ENCODE results near the gene HS3ST6.
"Not testable (repeated sequence)": the region's sequence is repeated elsewhere in the genome, so short reads cannot be mapped to it uniquely, and the experiment has no call there.

The HS3ST6 gene

GRCh38 chr16:1918351-1919326 lies at the start of gene HS3ST6:
Gene HS3ST6, minus strand, starts transcription at chr16:1918415. Its CDS starts 92 bp downstream, at chr16:1918323.
- Mint-ChIP-seq H3K4me1 (ENCODE audit: low read depth) (no peaks in the 10 kb centered on the region), H3K27ac (no peak within 1 kb of the TSS), H3K36me3 (ENCODE audit: low read depth) (no peaks in the 10 kb centered on the region), H3K9me3 (no peaks in the 10 kb centered on the region), H3K4me3 (no peak within 1 kb of the TSS), H3K27me3 (ENCODE audit: low read depth) (peaks cover 64% of the 10 kb centered on the region)
- DNase-seq (ENCODE audit: low spot score): no peak

DNA sequence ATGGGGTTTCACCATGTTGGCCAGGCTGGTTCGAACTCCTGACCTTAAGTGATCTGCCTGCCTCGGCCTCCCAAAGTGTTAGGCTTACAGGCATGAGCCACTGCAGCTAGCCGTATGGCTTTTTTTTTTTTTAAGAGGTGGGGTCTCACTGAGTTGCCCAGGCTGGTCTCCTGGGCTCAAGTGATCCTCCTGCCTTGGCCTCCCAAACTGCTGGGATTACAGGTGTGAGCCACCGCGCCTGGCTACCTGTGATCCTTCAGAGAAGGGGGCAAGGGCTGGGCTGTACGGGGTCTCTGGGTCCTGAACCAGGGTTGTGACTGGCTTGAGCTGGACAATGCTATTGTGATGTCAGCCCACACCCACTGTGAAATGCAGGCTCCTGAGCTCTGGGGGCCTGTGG lies 48.2 kb upstream of the HS3ST6 start, which contains the start of gene RNF151:
Gene RNF151, plus strand, starts transcription at position 397 of the 400 bp plus-strand sequence. CDS start 26 bp downstream, outside the sequence.
- Mint-ChIP-seq H3K9me3 (no peaks in the 10 kb centered on the region), H3K27ac (peak within 1 kb of the TSS; percentile 97), H3K4me3 (peak within 1 kb of the TSS; percentile 97), H3K4me1 (ENCODE audit: low read depth) (peaks cover 18% of the 10 kb centered on the region), H3K27me3 (ENCODE audit: low read depth) (no peaks in the 10 kb centered on the region), H3K36me3 (ENCODE audit: low read depth) (peaks cover 30% of the 10 kb centered on the region)
- no peak for DNase-seq (ENCODE audit: low spot score)

GRCh38 chr16:1965396-1966001 lies 47.3 kb upstream of the HS3ST6 start:
- Mint-ChIP-seq H3K27me3 (ENCODE audit: low read depth) (no peaks in the 10 kb centered on the region), H3K9me3 (no peaks in the 10 kb centered on the region)
- no peak for DNase-seq (ENCODE audit: low spot score)

GRCh38 chr16:1964506-1965395 lies 46.5 kb upstream of the HS3ST6 start, which contains the start of gene RPS2:
Gene RPS2, minus strand, starts transcription at chr16:1964826. Its CDS starts 201 bp downstream, at chr16:1964625.
- peak; percentile 100 for DNase-seq (ENCODE audit: low spot score)
- H3K36me3 Mint-ChIP-seq (ENCODE audit: low read depth): peaks cover 39% of the 10 kb centered on the region
- H3K4me1 Mint-ChIP-seq (ENCODE audit: low read depth): peaks cover 29% of the 10 kb centered on the region

More at GRCh38 chr16:1965396-1966001, 47.3 kb upstream of the HS3ST6 start:
- Mint-ChIP-seq H3K36me3 (ENCODE audit: low read depth) (peaks cover 37% of the 10 kb centered on the region), H3K27ac (peak overlapping the region; percentile 97), H3K4me3 (peak overlapping the region; percentile 97), H3K4me1 (ENCODE audit: low read depth) (peaks cover 23% of the 10 kb centered on the region)

DNA sequence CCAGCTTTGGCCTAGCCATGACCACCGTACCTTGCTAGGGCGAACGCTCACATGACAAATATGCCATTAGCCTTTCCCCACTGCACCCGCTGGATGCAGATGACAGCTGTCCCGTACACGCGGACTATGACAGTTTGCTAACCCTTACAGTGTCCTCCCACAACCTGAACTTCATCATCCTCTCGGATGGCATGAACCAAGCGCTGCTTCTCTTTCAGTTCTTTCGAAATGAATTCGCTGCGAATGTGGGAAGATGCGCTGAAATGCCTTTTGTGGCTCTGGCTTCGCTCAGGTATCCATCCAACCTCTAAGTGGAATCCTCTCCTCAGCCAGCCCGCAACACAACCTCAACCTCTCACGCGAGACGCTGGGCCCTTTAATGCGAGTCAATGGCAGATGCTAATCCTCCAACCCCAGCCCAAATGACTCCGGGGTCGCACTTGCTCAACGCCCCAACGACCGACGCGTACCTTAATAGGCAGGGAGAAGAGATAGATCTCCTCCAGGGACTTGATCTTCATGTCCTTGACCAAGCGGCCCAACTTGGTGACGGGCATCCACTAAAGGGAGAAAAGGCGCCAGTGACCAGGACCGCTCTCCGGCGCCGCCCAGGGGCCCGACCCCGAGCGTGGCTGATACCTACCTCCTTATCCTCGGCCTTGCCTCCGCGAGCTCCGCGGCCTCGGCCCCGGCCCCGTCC lies 45.7 kb upstream of the HS3ST6 start:
- Mint-ChIP-seq H3K27me3 (ENCODE audit: low read depth) (no peaks in the 10 kb centered on the region), H3K4me1 (ENCODE audit: low read depth) (peaks cover 29% of the 10 kb centered on the region), H3K27ac (peak overlapping the region; percentile 91), H3K4me3 (peak overlapping the region; percentile 97), H3K9me3 (no peaks in the 10 kb centered on the region), H3K36me3 (ENCODE audit: low read depth) (peaks cover 39% of the 10 kb centered on the region)
- no peak for DNase-seq (ENCODE audit: low spot score)

More at GRCh38 chr16:1964506-1965395, 46.5 kb upstream of the HS3ST6 start, which contains the start of gene RPS2:
- no peaks in the 10 kb centered on the region for H3K27me3 Mint-ChIP-seq (ENCODE audit: low read depth)
- no peaks in the 10 kb centered on the region for H3K9me3 Mint-ChIP-seq
- H3K4me3 Mint-ChIP-seq: peak within 1 kb of the TSS; percentile 97
- H3K27ac Mint-ChIP-seq: peak within 1 kb of the TSS; percentile 97

DNA sequence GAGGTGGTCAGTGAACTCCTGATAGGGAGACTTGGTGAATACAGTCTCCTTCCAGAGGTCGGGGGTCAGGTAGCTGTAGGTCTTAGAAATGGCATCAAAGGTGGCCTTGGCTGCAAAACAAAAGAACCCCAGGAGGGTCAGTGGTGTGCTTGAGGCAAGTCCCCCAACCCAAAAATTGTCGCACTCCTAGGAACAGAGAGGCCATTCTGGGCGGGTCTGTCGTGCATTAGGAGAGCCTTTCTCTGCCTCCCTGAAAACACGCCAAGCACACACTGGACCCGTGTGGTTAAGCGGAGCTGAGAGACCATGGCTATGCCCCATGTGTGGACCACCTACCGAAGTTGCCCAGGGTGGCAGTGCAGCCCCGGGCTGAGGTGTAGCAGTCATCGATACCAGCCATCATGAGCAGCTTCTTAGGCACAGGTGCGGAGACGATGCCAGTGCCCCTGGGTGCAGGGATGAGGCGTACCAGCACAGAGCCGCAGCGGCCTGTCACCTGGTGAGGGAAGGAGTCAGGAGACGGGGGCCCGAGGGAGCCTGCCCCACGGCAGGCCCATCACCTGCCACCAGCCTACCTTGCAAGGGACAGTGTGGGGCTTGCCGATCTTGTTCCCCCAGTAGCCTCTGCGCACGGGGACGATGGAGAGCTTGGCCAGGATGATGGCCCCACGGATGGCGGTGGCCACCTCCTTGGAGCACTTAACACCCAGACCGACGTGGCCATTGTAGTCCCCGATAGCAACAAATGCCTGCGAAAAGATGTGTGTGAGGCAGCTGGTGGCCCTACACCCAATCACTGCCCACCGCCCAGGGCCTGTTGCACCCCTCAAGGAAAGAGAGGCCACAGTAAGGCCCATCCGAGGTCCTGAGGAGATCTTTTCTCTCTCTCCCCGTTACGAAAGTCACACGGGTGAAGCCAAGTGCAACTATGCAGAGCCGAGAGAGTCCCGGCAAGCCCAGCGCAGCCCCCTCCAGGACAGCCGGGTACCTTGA lies 44.2 kb upstream of the HS3ST6 start:
- Mint-ChIP-seq H3K4me3 (peak overlapping the region; percentile 97), H3K36me3 (ENCODE audit: low read depth) (peaks cover 39% of the 10 kb centered on the region), H3K4me1 (ENCODE audit: low read depth) (peaks cover 29% of the 10 kb centered on the region), H3K27ac (peak overlapping the region; percentile 91)
- not testable (repeated sequence) for H3K9me3 Mint-ChIP-seq; H3K27me3 Mint-ChIP-seq (ENCODE audit: low read depth); DNase-seq (ENCODE audit: low spot score)

- Mint-ChIP-seq H3K27me3 (ENCODE audit: low read depth) (no peaks in the 10 kb centered on the region), H3K27ac (peak overlapping the region; percentile 80), H3K36me3 (ENCODE audit: low read depth) (peaks cover 39% of the 10 kb centered on the region), H3K4me1 (ENCODE audit: low read depth) (peaks cover 29% of the 10 kb centered on the region), H3K4me3 (peak overlapping the region; percentile 51), H3K9me3 (no peaks in the 10 kb centered on the region)
- no peak for DNase-seq (ENCODE audit: low spot score)
Measured at GRCh38 chr16:1961651-1962067, 43.4 kb upstream of the HS3ST6 start.

- DNase-seq (ENCODE audit: low spot score): no peak
- Mint-ChIP-seq H3K4me3 (peak overlapping the region; percentile 98), H3K36me3 (ENCODE audit: low read depth) (peaks cover 39% of the 10 kb centered on the region), H3K4me1 (ENCODE audit: low read depth) (peaks cover 29% of the 10 kb centered on the region), H3K9me3 (no peaks in the 10 kb centered on the region), H3K27me3 (ENCODE audit: low read depth) (no peaks in the 10 kb centered on the region), H3K27ac (peak overlapping the region; percentile 94)
Measured at GRCh38 chr16:1960665-1961630, 42.7 kb upstream of the HS3ST6 start.

- H3K4me1 Mint-ChIP-seq (ENCODE audit: low read depth): peaks cover 23% of the 10 kb centered on the region
- peak within 1 kb of the TSS; percentile 94 for H3K27ac Mint-ChIP-seq
- DNase-seq (ENCODE audit: low spot score): peak; percentile 93
- peaks cover 37% of the 10 kb centered on the region for H3K36me3 Mint-ChIP-seq (ENCODE audit: low read depth)
- no peaks in the 10 kb centered on the region for H3K27me3 Mint-ChIP-seq (ENCODE audit: low read depth)
- H3K4me3 Mint-ChIP-seq: peak within 1 kb of the TSS; percentile 98
- H3K9me3 Mint-ChIP-seq: no peaks in the 10 kb centered on the region
Measured at GRCh38 chr16:1959269-1960039, 41.2 kb upstream of the HS3ST6 start, which contains the start of gene NDUFB10. Gene NDUFB10, plus strand, starts transcription at chr16:1959538. Its CDS starts 87 bp downstream, at chr16:1959625.

DNA sequence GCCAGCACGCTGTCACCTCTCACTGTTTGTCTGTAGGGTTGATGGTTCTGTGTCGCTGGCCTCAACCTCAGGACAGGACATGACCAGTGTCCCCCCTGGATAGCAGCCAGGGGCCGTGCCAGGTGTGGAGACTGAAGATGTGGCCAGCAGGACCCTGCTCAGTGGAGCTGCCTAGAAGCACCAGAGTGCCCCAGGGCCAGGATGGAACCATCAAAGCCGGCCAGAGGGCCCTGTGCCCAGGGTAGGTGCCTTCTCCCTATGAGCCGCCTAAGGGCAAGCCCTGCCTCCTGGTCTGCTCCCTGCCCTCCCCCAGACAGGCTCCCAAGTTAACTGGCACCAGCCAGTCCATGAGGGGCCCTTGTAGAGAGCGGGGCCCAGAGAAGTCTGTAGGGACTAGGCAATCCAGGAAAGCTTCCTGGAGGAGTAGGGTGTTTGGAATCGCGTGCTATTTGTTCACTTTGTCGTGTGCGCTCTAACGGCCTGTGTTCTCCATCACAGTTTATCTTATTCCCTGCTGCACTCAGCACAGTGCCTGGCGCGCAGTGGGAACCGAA lies 40.6 kb upstream of the HS3ST6 start:
- H3K4me3 Mint-ChIP-seq: peak overlapping the region; percentile 98
- H3K27ac Mint-ChIP-seq: peak overlapping the region; percentile 71
- H3K4me1 Mint-ChIP-seq (ENCODE audit: low read depth): peaks cover 23% of the 10 kb centered on the region
- no peaks in the 10 kb centered on the region for H3K27me3 Mint-ChIP-seq (ENCODE audit: low read depth)
- no peaks in the 10 kb centered on the region for H3K9me3 Mint-ChIP-seq
- no peak for DNase-seq (ENCODE audit: low spot score)
- H3K36me3 Mint-ChIP-seq (ENCODE audit: low read depth): peaks cover 32% of the 10 kb centered on the region

All from T-helper 2 cell treated with Interferon-gamma antibody and Interleukin-4, amounts not matched to agents 5 μg/mL and 100 μg/mL, for 36 hours (primary cell).